PFSK-1 (cell line): ENCODE data around the gene RFTN1.

ENCODE experiments used
- FOXP2 ChIP-seq: optimal IDR thresholded peaks from 2 replicates; pipeline ENCODE3; 2011; ENCODE audit warnings: borderline replicate concordance, control low read depth, inconsistent platforms; ENCODE audit not compliant: insufficient read depth; ENCODE audit errors: extremely low read length, extremely low read depth
- POLR2AphosphoS5 ChIP-seq: IDR thresholded peaks from 2 replicates; pipeline ENCODE4 v1.6.1; 2012; ENCODE audit warnings: low read depth, mild to moderate bottlenecking, control low read depth, low read length, moderate library complexity
- SIN3A ChIP-seq: IDR thresholded peaks from 2 replicates; pipeline ENCODE4 v1.6.1; 2012; ENCODE audit warnings: mild to moderate bottlenecking, low read length, moderate library complexity, borderline replicate concordance; ENCODE audit not compliant: insufficient read depth
- TAF1 ChIP-seq: IDR thresholded peaks from 2 replicates; pipeline ENCODE4 v1.6.1; 2012; ENCODE audit warnings: low read length, control low read depth, borderline replicate concordance; ENCODE audit not compliant: insufficient read depth
- TF ChIP-seq, protein P1 (sequence below), 2 experiments: IDR thresholded peaks; 2 replicates each; pipeline versions ENCODE4 v1.6.1 to v1.8.0; 2011 to 2012; ENCODE audit warnings: low read depth in 2 of 2, low read length in 2 of 2, control low read depth in 1 of 2, inconsistent platforms in 1 of 2, mild to moderate bottlenecking in 1 of 2, moderate library complexity in 1 of 2; ENCODE audit not compliant: insufficient read depth in 1 of 2

The RFTN1 gene

DNA sequence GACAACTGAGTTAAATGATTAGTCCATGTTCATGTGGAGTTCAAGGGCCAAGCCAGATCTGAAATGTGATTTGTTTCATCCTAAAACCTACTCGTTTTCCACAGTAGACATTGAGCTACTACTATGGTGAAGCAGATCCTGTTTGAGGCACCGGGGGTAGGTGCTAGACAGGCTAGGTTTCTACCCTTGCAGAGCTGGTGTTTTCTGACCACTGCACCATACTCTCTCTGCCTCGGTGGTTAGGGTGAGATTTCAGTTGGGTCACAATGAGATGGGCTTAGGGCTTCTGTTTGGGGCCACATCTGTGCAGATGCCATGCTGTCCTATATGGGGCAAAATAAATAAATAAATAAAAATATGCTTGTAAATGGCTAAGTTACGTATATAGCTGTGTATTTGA, 149.2 kb downstream of the RFTN1 start:
- no peak for TF ChIP-seq SIN3A
- TF ChIP-seq FOXP2: no peak
- TF ChIP-seq, protein P1, sequence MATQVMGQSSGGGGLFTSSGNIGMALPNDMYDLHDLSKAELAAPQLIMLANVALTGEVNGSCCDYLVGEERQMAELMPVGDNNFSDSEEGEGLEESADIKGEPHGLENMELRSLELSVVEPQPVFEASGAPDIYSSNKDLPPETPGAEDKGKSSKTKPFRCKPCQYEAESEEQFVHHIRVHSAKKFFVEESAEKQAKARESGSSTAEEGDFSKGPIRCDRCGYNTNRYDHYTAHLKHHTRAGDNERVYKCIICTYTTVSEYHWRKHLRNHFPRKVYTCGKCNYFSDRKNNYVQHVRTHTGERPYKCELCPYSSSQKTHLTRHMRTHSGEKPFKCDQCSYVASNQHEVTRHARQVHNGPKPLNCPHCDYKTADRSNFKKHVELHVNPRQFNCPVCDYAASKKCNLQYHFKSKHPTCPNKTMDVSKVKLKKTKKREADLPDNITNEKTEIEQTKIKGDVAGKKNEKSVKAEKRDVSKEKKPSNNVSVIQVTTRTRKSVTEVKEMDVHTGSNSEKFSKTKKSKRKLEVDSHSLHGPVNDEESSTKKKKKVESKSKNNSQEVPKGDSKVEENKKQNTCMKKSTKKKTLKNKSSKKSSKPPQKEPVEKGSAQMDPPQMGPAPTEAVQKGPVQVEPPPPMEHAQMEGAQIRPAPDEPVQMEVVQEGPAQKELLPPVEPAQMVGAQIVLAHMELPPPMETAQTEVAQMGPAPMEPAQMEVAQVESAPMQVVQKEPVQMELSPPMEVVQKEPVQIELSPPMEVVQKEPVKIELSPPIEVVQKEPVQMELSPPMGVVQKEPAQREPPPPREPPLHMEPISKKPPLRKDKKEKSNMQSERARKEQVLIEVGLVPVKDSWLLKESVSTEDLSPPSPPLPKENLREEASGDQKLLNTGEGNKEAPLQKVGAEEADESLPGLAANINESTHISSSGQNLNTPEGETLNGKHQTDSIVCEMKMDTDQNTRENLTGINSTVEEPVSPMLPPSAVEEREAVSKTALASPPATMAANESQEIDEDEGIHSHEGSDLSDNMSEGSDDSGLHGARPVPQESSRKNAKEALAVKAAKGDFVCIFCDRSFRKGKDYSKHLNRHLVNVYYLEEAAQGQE (IDR thresholded peaks at IDR 0.05; ENCODE audit: insufficient read depth in 1 of 2, low read depth in 2 of 2, low read length in 2 of 2): no peak
- TF ChIP-seq TAF1: no peak
- TF ChIP-seq POLR2AphosphoS5: no peak

DNA sequence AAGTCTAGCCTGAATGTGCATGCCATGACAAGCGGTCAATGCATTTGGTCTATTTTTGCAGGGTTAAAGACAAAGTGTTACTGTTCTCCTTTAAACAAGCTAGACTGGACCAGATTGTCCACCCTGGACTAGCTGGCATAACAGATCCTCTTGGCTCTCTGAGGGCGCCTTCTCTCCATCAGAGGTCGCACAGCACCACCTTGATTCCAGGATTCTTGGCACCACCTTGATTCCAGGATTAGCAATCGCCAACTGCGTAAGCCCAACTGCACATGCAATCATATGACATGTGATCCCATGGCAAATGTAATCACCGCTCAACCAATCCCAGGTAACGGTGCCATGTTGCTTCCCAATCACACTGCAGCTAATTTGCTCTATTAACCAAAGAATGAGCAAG, 149.9 kb downstream of the RFTN1 start:
- TF ChIP-seq SIN3A: no peak
- TF ChIP-seq TAF1: no peak
- TF ChIP-seq, protein P1 (IDR thresholded peaks at IDR 0.05; ENCODE audit: insufficient read depth in 1 of 2, low read depth in 2 of 2, low read length in 2 of 2): no peak
- TF ChIP-seq FOXP2: no peak
- no peak for TF ChIP-seq POLR2AphosphoS5

DNA sequence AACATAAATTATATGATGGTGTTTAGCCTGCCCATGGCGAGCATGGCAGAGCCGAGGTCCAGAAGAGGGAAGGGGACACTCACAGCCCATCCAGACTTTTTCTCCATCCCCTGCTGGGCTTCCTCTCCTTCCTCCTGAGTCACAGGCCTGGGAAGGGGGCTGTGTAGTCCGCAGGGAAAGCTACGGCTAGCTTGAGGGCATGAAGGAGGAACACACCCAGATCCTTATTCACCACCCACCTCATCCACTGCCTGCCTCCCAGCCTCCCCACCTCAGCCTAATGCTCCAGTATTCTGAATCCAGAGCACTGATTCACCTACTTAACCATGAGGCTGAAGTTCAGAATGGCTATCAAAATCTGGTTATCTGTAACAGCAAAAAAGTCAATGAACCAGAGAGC, 150.7 kb downstream of the RFTN1 start:
- TF ChIP-seq, protein P1 (IDR thresholded peaks at IDR 0.05; ENCODE audit: insufficient read depth in 1 of 2, low read depth in 2 of 2, low read length in 2 of 2): no peak
- TF ChIP-seq TAF1: no peak
- TF ChIP-seq SIN3A: no peak
- TF ChIP-seq POLR2AphosphoS5: no peak
- no peak for TF ChIP-seq FOXP2

DNA sequence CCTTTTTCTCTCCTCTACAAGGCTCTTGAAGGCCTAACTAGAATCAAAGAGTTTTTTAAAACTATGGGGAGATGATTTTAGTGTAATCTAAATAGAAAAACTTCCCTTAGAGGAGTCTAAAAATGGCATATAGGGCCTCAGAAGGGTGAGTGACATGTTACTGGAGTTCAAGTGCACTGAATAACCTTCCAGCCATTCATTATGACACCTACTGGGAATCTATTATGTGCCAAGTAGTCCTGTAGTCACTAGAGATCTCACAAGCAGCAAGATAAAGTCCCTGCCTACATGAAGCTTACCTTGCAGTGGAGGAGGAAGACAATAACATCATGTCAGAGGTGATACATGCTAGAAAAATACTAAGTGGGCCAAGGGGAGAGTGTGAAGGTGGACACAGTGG, 152.4 kb downstream of the RFTN1 start:
- TF ChIP-seq POLR2AphosphoS5 (no peak), FOXP2 (no peak), SIN3A (no peak), TAF1 (no peak)
- TF ChIP-seq, protein P1 (IDR thresholded peaks at IDR 0.05; ENCODE audit: insufficient read depth in 1 of 2, low read depth in 2 of 2, low read length in 2 of 2): no peak

DNA sequence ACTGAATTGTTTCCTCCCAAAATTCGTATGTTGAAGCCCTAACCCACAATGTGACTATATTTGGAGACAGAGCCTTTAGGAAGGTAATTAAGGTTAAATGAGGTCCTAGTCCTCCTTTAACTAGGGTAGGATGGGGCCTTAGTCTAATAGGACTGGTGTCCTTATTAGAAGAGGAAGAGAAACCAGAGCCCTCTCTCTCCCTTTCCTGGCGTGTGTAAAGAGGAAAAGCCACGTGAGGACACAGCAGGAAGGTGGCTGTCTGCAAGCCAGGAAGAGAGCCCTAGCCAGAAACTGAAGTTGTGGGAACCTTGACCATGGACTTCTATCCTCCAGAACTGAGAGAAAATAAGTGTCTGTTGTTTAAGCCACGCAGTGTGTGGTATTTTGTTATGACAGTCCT, 154.2 kb downstream of the RFTN1 start:
- no peak for TF ChIP-seq SIN3A
- TF ChIP-seq, protein P1 (IDR thresholded peaks at IDR 0.05; ENCODE audit: insufficient read depth in 1 of 2, low read depth in 2 of 2, low read length in 2 of 2): no peak
- TF ChIP-seq TAF1: no peak
